ENCODE data around the gene OR4D1. TPM values are rescaled to one million over a fixed set of nuclear protein-coding genes. Genes with fewer than 3 reads are reported as not detected.
"Not testable (repeated sequence)": the region's sequence is repeated elsewhere in the genome, so short reads cannot be mapped to it uniquely, and the experiment has no call there.

The OR4D1 gene
- total and polyA plus RNA-seq, 7 donors, result 0.07 TPM; not detected in 6

DNA sequence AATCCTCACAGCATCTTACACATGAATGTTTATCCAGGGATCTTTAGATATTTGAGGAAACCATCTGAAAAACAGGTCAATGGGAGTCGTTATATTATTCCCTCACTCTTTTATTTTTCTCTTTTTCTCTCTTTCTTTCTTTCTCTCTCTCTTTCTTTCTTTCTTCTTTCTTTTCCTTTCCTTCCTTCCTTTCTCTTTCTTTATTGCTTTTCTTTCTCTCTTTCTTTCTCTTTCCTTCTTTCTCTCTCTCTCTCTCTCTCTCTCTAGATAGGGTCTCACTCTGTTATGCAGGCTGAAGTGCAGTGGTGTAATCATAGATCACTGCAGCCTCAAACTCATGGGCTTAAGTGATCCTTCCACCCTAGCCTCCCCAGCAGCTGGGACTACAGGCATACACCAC is 20.3 kb upstream of the OR4D1 start:
- TF ChIP-seq POLR2AphosphoS5 (IDR thresholded peaks at IDR 0.05), result no peak
- no peak for TF ChIP-seq EP300 (IDR thresholded peaks at IDR 0.05)
- no peak for TF ChIP-seq POLR2A (IDR thresholded peaks at IDR 0.05)
- no peak for TF ChIP-seq CTCF (IDR thresholded peaks at IDR 0.05)
- no peak overlapping the region for H3K27ac ChIP-seq
- H3K9me3 ChIP-seq, result no peaks in the 10 kb centered on the region
- H3K4me1 ChIP-seq, result no peaks in the 10 kb centered on the region
- no peaks in the 10 kb centered on the region for H3K36me3 ChIP-seq
- no peak overlapping the region for H3K4me3 ChIP-seq
- H3K27me3 ChIP-seq, result peaks cover 0 to 3% (median 0%) of the 10 kb centered on the region in 3 donors
- intact Hi-C loops (cut with DNase I), result no loop called here
- no peak for DNase-seq
- WGBS, 2 donors, result 28 to 68% methylated on average over 1 of the region's 1 CpG

DNA sequence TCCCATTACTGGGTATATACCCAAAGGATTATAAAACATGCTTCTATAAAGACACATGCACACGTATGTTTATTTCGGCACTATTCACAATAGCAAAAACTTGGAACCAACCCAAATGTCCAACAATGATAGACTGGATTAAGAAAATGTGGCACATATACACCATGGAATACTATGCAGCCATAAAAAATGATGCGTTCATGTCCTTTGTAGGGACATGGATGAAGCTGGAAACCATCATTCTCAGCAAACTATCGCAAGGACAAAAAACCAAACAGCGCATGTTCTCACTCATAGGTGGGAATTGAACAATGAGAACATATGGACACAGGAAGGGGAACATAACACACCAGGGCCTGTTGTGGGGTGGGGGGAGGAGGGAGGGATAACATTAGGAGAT is 15.5 kb upstream of the OR4D1 start:
- not testable (repeated sequence) for DNase-seq

GRCh38 chr17:58136669-58137279 is 11.4 kb upstream of the OR4D1 start:
- intact Hi-C loops (cut with DNase I), result no loop called here
- Histone ChIP-seq H3K36me3 (no peaks in the 10 kb centered on the region), H3K4me1 (no peaks in the 10 kb centered on the region), H3K9me3 (no peaks in the 10 kb centered on the region), H3K4me3 (no peak overlapping the region), H3K27ac (no peak overlapping the region), H3K27me3 (peaks cover 0 to 27% (median 0%) of the 10 kb centered on the region in 3 donors)
- TF ChIP-seq POLR2AphosphoS5 (IDR thresholded peaks at IDR 0.05) (no peak), EP300 (IDR thresholded peaks at IDR 0.05) (no peak), CTCF (IDR thresholded peaks at IDR 0.05) (no peak), POLR2A (IDR thresholded peaks at IDR 0.05) (no peak)
- WGBS, 2 donors, result 19 to 35% methylated on average over 8 of the region's 8 CpGs
- no peak for DNase-seq

More for the DNA sequence above, 15.5 kb upstream of the OR4D1 start:
- H3K36me3 ChIP-seq; intact Hi-C loops (cut with DNase I); H3K9me3 ChIP-seq; H3K4me1 ChIP-seq; H3K27ac ChIP-seq; H3K4me3 ChIP-seq: not testable (repeated sequence)
- WGBS, 2 donors, result 94 to 96% methylated on average over 5 of the region's 5 CpGs
- peaks cover 0 to 21% (median 0%) of the 10 kb centered on the region in 3 donors for H3K27me3 ChIP-seq

- intact Hi-C loops (cut with DNase I), result no loop called here
- Histone ChIP-seq H3K4me1 (no peaks in the 10 kb centered on the region), H3K27me3 (peaks cover 0 to 10% (median 0%) of the 10 kb centered on the region in 3 donors), H3K9me3 (peaks cover 0 to 17% (median 10%) of the 10 kb centered on the region in 4 donors), H3K27ac (no peak overlapping the region), H3K4me3 (no peak overlapping the region), H3K36me3 (no peaks in the 10 kb centered on the region)
- TF ChIP-seq POLR2AphosphoS5 (IDR thresholded peaks at IDR 0.05) (no peak), EP300 (IDR thresholded peaks at IDR 0.05) (no peak), POLR2A (IDR thresholded peaks at IDR 0.05) (no peak)
- 85 to 89% methylated on average over 5 of the region's 5 CpGs for WGBS, 2 donors
- DNase-seq, result no peak
These were observed 6.7 kb upstream of the OR4D1 start for GRCh38 chr17:58141505-58141904.

DNA sequence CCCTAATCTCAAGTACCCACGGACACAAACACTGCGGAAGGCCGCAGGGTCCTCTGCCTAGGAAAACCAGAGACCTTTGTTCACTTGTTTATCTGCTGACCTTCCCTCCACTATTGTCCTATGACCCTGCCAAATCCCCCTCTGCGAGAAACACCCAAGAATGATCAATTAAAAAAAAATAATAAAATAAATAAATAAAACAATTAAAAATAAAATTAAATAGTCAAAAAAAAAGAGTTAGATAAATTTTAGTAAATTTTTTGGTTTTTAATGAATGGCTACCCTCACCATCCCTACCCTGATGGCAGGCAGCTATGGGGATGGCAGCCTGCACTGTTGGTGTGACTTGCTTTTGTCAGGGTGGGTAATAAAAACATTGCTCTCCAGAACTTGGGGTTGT is 4.8 kb upstream of the OR4D1 start:
- H3K27me3 ChIP-seq; H3K4me1 ChIP-seq; DNase-seq; H3K27ac ChIP-seq; H3K4me3 ChIP-seq; H3K36me3 ChIP-seq; intact Hi-C loops (cut with DNase I): not testable (repeated sequence)
- peaks cover 0 to 17% (median 10%) of the 10 kb centered on the region in 4 donors for H3K9me3 ChIP-seq
- 76 to 83% methylated on average over 4 of the region's 4 CpGs for WGBS, 2 donors

DNA sequence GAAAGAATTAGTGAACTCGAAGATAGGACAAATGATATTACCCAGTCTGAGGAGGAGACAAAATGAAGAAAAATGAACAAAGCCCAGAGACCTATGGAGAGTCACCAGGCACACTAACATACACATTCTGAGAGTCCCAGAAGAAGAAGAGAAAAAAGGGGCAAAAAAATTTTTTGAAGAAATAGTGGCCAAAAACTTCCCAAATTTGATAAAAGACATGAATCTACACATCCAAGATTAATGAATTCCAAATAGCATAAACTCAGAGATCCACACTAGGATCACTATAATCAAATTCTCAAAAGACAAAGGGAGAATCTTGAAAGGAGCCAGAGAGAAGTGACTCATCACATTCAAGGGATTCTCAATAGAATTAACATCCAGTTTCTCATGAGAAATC is 3.4 kb upstream of the OR4D1 start:
- TF ChIP-seq CTCF (IDR thresholded peaks at IDR 0.05) (no peak), POLR2A (IDR thresholded peaks at IDR 0.05) (no peak), POLR2AphosphoS5 (IDR thresholded peaks at IDR 0.05) (no peak), EP300 (IDR thresholded peaks at IDR 0.05) (no peak)
- intact Hi-C loops (cut with DNase I), result no loop called here
- H3K9me3 ChIP-seq, result peaks cover 0 to 17% (median 10%) of the 10 kb centered on the region in 4 donors
- H3K27ac ChIP-seq, result no peak overlapping the region
- no peaks in the 10 kb centered on the region for H3K4me1 ChIP-seq
- H3K27me3 ChIP-seq, result no peaks in the 10 kb centered on the region
- DNase-seq, result no peak
- WGBS, 2 donors, result 88 to 92% methylated on average over 1 of the region's 1 CpG
- H3K36me3 ChIP-seq, result no peaks in the 10 kb centered on the region
- no peak overlapping the region for H3K4me3 ChIP-seq

Measured in sigmoid colon (tissue), 7 donors.